ENCODE data around the gene RBM47.

The RBM47 gene

DNA sequence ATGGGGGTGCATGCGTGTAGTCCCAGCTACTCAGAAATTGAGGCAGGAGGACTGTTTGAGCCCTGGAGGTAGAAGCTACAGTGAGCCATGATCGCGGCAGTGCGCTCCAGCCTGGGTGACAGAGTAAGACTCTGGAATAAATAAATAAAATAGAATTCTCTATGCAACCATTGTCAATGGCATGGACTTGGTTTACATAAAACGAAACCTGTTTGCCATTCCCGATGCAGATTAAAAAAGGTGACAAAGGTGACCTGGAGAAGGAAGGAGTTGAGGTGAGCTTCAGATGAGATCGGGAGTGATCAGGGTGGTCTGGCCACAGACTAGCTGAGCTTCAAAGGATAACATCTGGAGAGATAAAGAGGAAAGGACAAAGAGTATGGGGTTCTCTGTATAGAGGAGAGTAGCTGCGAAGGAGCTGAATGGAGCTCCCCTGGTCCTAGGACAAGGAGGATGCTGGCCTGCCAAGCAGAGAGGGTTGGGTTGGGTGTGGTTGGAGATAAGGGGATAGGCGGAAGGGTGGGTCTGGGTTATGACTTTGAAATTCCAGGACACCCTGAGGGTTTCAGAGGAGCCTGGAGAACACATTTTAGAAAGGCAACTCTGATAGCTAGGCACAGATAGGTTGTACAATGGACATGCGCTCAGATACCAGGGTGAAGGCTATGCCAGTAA lies 98.6 kb downstream of the RBM47 start:
- DNase-seq (ENCODE audit: low spot score) = no peak
- no peak for TF ChIP-seq CTCF (IDR thresholded peaks at IDR 0.05; ENCODE audit: extremely low read depth, insufficient read depth, missing control alignments)

GRCh38 chr4:40526741-40527140 lies 102.9 kb downstream of the RBM47 start:
- in situ Hi-C loops (cut with MboI; ENCODE audit: low pct_unique_long_range_greater_than_20kb, low sequenced_read_pairs, unreplicated experiment) = no loop called here
- DNase-seq (ENCODE audit: low spot score) = no peak
- no peak for TF ChIP-seq CTCF (IDR thresholded peaks at IDR 0.05; ENCODE audit: extremely low read depth, insufficient read depth, missing control alignments)

More for the DNA sequence above, 98.6 kb downstream of the RBM47 start:
- in situ Hi-C loops (cut with MboI; ENCODE audit: low pct_unique_long_range_greater_than_20kb, low sequenced_read_pairs, unreplicated experiment) = no loop called here

DNA sequence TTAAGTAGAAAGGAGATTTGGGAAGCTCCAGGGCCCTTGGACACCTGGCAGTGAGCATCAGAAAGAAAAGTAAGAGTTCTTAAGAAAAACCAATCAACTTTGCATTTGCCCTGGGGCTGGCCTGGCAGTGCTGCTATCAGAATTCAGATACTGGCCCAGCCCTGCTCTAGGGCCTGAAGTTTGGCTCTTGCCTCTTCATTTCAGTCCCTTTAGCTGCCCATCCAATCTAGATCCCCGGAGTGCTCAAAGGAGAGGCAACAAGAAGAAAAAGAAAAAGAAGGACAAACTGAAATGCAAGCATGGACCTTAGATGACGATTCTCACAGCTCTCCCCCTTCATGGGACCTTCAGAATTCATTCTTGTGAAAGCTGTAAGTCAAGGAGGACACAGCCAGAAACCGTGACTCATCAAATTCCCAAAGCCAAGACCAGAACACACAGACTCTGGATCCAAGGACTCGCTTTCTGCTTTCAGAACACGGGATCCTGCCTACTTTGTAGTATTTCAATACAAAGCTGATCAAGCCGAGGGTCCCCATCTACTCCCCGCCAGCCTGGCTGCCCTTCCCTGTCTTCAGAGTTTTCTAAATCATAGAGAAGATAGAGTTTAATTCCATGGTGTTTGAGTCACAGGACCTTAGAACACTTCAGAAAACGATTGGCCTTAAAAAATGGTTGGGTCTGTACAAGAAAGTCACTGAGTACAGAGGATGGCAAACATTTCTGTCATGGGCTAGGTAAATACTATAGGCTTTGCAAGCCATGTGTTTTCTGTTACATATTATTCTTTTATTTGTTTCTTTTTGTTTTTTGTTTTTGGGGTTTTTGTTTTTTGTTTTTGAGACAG lies 103.7 kb downstream of the RBM47 start:
- no peak for TF ChIP-seq CTCF (IDR thresholded peaks at IDR 0.05; ENCODE audit: extremely low read depth, insufficient read depth, missing control alignments)
- in situ Hi-C loops (cut with MboI; ENCODE audit: low pct_unique_long_range_greater_than_20kb, low sequenced_read_pairs, unreplicated experiment) = no loop called here
- no peak for DNase-seq (ENCODE audit: low spot score)

DNA sequence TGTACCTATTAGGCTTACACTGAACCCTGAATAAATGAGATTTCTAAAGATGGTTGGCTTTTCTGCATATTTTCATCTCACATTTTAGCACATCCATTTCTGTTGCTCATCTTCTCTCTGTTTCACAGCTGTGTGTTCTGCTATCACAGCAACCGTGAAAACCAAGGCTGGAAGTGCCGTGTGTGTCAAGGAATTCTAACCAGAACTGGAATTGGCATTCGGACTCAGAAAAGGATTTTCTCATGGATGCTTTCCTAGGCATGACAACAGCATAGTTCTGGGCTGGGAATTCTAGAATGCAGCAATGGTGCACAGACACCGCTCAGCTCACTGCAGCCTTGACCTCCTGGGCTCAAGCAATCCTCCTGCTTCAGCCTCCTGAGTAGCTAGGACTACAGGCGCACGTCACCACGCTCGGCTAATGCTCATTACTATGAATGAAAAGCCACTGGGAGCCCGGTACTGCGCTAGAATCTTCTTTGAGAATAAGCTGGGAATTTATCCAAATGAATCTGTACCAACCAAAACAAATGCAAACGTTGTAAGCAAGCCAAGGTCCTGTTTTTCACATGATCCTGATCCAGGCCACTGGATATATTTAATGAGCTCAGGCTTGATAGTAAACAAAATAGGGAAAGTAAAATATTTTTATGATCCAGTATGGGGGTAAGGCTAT lies 105.2 kb downstream of the RBM47 start:
- in situ Hi-C loops (cut with MboI; ENCODE audit: low pct_unique_long_range_greater_than_20kb, low sequenced_read_pairs, unreplicated experiment) = no loop called here
- no peak for TF ChIP-seq CTCF (IDR thresholded peaks at IDR 0.05; ENCODE audit: extremely low read depth, insufficient read depth, missing control alignments)
- no peak for DNase-seq (ENCODE audit: low spot score)

DNA sequence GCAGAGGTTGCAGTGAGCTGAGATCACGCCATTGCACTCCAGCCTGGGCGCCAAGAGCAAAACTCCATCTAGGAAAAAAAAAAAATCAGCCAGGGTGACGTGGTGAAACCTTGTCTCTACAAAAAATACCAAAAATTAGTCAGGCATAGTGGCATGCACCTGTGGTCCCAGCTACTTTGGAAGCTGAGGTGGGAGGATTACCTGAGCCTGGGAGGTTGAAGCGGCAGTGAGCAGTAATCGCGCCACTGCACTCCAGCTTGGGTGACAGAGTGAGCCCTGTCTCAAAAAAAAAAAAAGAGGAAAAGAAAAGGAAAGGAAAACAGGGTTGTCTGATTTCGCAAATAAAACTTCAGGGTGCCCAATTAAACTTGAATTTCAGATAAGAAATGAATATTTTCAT lies 106.1 kb downstream of the RBM47 start:
- no peak for TF ChIP-seq CTCF (IDR thresholded peaks at IDR 0.05; ENCODE audit: extremely low read depth, insufficient read depth, missing control alignments)
- DNase-seq (ENCODE audit: low spot score) = no peak
- in situ Hi-C loops (cut with MboI; ENCODE audit: low pct_unique_long_range_greater_than_20kb, low sequenced_read_pairs, unreplicated experiment) = no loop called here

- in situ Hi-C loops (cut with MboI; ENCODE audit: low pct_unique_long_range_greater_than_20kb, low sequenced_read_pairs, unreplicated experiment) = no loop called here
- no peak for DNase-seq (ENCODE audit: low spot score)
- TF ChIP-seq CTCF (IDR thresholded peaks at IDR 0.05; ENCODE audit: extremely low read depth, insufficient read depth, missing control alignments) = no peak
Observed at GRCh38 chr4:40521957-40522356, 107.7 kb downstream of the RBM47 start.

Measured in GM13977 (cell line).